Neural cell (in vitro differentiated cells): ENCODE data around the gene DNER. TPM values are rescaled to one million over a fixed set of nuclear protein-coding genes. Genes with fewer than 3 reads are reported as not detected.

Experiments used
- H2AFZ ChIP-seq: fragments of 200-600, 300-800 bp; sonication (generic), shearing (Covaris generic); 2 replicates; pipeline ENCODE4 v1.6.0; 2014; ENCODE audit warnings: low read depth, mild to moderate bottlenecking, antibody characterized with exemption, low read length, moderate library complexity
- H3F3A ChIP-seq: fragments of 200-600 bp; shearing (Covaris generic); 2 replicates; pipeline ENCODE4 v1.6.1; 2016; ENCODE audit warnings: mild to moderate bottlenecking, moderate library complexity, mixed read lengths, antibody characterized with exemption, low read length; ENCODE audit not compliant: insufficient read depth, poor library complexity, severe bottlenecking
- H3K27ac ChIP-seq: fragments of 200-600, 300-800 bp; sonication (generic), shearing (Covaris generic); 2 replicates; pipeline ENCODE4 v1.5.1; 2014; ENCODE audit warnings: mild to moderate bottlenecking, low read length, moderate library complexity
- H3K27me3 ChIP-seq: fragments of 300-800, 200-600 bp; sonication (generic), shearing (Covaris generic); 2 replicates; pipeline ENCODE4 v1.6.0; 2014; ENCODE audit warnings: mild to moderate bottlenecking, low read depth, low read length, moderate library complexity; ENCODE audit not compliant: insufficient read depth
- H3K36me3 ChIP-seq: fragments of 300-800, 200-600 bp; sonication (generic), shearing (Covaris generic); 2 replicates; pipeline ENCODE4 v1.5.1; 2014; ENCODE audit warnings: mild to moderate bottlenecking, antibody characterized with exemption, low read length, moderate library complexity; ENCODE audit not compliant: insufficient read depth
- H3K4me2 ChIP-seq: fragments of 300-800, 200-600 bp; sonication (generic), shearing (Covaris generic); 2 replicates; pipeline ENCODE4 v1.6.0; 2014; ENCODE audit warnings: mild to moderate bottlenecking, low read length
- H3K4me3 ChIP-seq: fragments of 300-800, 200-600 bp; sonication (generic), shearing (Covaris generic); 2 replicates; pipeline ENCODE4 v1.5.1; 2014; ENCODE audit warnings: mild to moderate bottlenecking, low read length, moderate library complexity
- H3K79me2 ChIP-seq: fragments of 200-600 bp; shearing (Covaris generic); replicated peaks from 2 replicates; pipeline ENCODE4 v1.6.0; 2014; ENCODE audit warnings: mild to moderate bottlenecking, low read length, moderate library complexity; ENCODE audit not compliant: insufficient read depth
- H3K9ac ChIP-seq: fragments of 300-800, 200-600 bp; sonication (generic), shearing (Covaris generic); 2 replicates; pipeline ENCODE4 v1.6.1; 2016; ENCODE audit warnings: mild to moderate bottlenecking, low read length, mixed read lengths
- H3K9me2 ChIP-seq: fragments of 200-600 bp; shearing (Covaris generic); 2 replicates; pipeline ENCODE4 v1.6.1; 2016; ENCODE audit warnings: mild to moderate bottlenecking, low read length, mixed read lengths; ENCODE audit not compliant: insufficient read depth
- H3K9me3 ChIP-seq: fragments of 200-600, 300-800 bp; sonication (generic), shearing (Covaris generic); 2 replicates; pipeline ENCODE4 v1.6.1; 2016; ENCODE audit warnings: mild to moderate bottlenecking, mixed run types, low read length, moderate library complexity, mixed read lengths
- H4K20me1 ChIP-seq: fragments of 200-600 bp; shearing (Covaris generic); 2 replicates; pipeline ENCODE4 v1.6.1; 2016; ENCODE audit warnings: mild to moderate bottlenecking, mixed run types; ENCODE audit not compliant: insufficient read depth
- EP300 ChIP-seq: fragments of 450-650 bp; conservative IDR thresholded peaks from 2 replicates; pipeline ENCODE4 v1.6.1; 2014; ENCODE audit warnings: antibody characterized with exemption, mild to moderate bottlenecking, moderate library complexity; ENCODE audit not compliant: poor library complexity, severe bottlenecking
- EZH2 ChIP-seq: fragments of 200-600, 300-800 bp; shearing (Covaris generic), sonication (generic); IDR thresholded peaks from 2 replicates; pipeline ENCODE4 v1.6.1; 2014; ENCODE audit warnings: antibody characterized with exemption, low read length, borderline replicate concordance, mild to moderate bottlenecking; ENCODE audit not compliant: insufficient read depth, poor library complexity, severe bottlenecking
- MXI1 ChIP-seq: fragments of 450-650 bp; conservative IDR thresholded peaks from 2 replicates; pipeline ENCODE4 v1.6.1; 2014; ENCODE audit warnings: antibody characterized with exemption, mild to moderate bottlenecking; ENCODE audit not compliant: poor library complexity, severe bottlenecking
- POLR2AphosphoS5 ChIP-seq: IDR thresholded peaks from 2 replicates; pipeline ENCODE4 v1.6.1; 2012
- RAD21 ChIP-seq: fragments of 450-650 bp; conservative IDR thresholded peaks from 2 replicates; pipeline ENCODE4 v1.6.1; 2014; ENCODE audit warnings: antibody characterized with exemption, mild to moderate bottlenecking, moderate library complexity
- SMC3 ChIP-seq: fragments of 450-650 bp; conservative IDR thresholded peaks from 2 replicates; pipeline ENCODE4 v1.6.1; 2014; ENCODE audit warnings: antibody characterized with exemption, mild to moderate bottlenecking, moderate library complexity; ENCODE audit not compliant: poor library complexity
- TAF1 ChIP-seq: IDR thresholded peaks from 2 replicates; pipeline ENCODE4 v1.6.1; 2012; ENCODE audit warnings: low read depth
- polyA plus RNA-seq: library from polyadenylated mRNA; depleted of rRNA; stranded (reverse); fragments of >200 nt; gene quantifications from 2 replicates; pipeline ENCODE4 v1.2.3, GENCODE V29; 2014
- TF ChIP-seq, protein P1 (sequence below): fragments of 450-650 bp; IDR thresholded peaks from 2 replicates; pipeline ENCODE4 v1.5.1; 2014; ENCODE audit warnings: antibody characterized with exemption, mild to moderate bottlenecking, moderate library complexity; ENCODE audit not compliant: poor library complexity, severe bottlenecking
- TF ChIP-seq, protein P2 (sequence below): IDR thresholded peaks from 2 replicates; pipeline ENCODE4 v1.6.1; 2012; ENCODE audit warnings: borderline replicate concordance

Gene DNER
- polyA plus RNA-seq, 1 donor from 2014 or later = 310 TPM

GRCh38 chr2:229388731-229389130 lies 325.6 kb downstream of the DNER start:
- Histone ChIP-seq H3K36me3 (peaks cover 4% of the 10 kb centered on the region), H3K79me2 (no peaks in the 10 kb centered on the region), H3F3A (no peaks in the 10 kb centered on the region), H3K27me3 (no peaks in the 10 kb centered on the region), H3K27ac (no peak overlapping the region), H3K9ac (no peak overlapping the region), H2AFZ (no peak overlapping the region), H3K4me3 (no peak overlapping the region), H3K4me2 (no peak overlapping the region), H3K9me3 (peaks cover 3% of the 10 kb centered on the region), H3K9me2 (no peaks in the 10 kb centered on the region), H4K20me1 (no peaks in the 10 kb centered on the region)
- TF ChIP-seq EP300 = no peak
- no peak for TF ChIP-seq MXI1
- no peak for TF ChIP-seq SMC3
- TF ChIP-seq TAF1 = no peak
- TF ChIP-seq, protein P1, sequence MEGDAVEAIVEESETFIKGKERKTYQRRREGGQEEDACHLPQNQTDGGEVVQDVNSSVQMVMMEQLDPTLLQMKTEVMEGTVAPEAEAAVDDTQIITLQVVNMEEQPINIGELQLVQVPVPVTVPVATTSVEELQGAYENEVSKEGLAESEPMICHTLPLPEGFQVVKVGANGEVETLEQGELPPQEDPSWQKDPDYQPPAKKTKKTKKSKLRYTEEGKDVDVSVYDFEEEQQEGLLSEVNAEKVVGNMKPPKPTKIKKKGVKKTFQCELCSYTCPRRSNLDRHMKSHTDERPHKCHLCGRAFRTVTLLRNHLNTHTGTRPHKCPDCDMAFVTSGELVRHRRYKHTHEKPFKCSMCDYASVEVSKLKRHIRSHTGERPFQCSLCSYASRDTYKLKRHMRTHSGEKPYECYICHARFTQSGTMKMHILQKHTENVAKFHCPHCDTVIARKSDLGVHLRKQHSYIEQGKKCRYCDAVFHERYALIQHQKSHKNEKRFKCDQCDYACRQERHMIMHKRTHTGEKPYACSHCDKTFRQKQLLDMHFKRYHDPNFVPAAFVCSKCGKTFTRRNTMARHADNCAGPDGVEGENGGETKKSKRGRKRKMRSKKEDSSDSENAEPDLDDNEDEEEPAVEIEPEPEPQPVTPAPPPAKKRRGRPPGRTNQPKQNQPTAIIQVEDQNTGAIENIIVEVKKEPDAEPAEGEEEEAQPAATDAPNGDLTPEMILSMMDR = no peak
- no peak for TF ChIP-seq EZH2
- TF ChIP-seq POLR2AphosphoS5 = no peak
- TF ChIP-seq, protein P2, sequence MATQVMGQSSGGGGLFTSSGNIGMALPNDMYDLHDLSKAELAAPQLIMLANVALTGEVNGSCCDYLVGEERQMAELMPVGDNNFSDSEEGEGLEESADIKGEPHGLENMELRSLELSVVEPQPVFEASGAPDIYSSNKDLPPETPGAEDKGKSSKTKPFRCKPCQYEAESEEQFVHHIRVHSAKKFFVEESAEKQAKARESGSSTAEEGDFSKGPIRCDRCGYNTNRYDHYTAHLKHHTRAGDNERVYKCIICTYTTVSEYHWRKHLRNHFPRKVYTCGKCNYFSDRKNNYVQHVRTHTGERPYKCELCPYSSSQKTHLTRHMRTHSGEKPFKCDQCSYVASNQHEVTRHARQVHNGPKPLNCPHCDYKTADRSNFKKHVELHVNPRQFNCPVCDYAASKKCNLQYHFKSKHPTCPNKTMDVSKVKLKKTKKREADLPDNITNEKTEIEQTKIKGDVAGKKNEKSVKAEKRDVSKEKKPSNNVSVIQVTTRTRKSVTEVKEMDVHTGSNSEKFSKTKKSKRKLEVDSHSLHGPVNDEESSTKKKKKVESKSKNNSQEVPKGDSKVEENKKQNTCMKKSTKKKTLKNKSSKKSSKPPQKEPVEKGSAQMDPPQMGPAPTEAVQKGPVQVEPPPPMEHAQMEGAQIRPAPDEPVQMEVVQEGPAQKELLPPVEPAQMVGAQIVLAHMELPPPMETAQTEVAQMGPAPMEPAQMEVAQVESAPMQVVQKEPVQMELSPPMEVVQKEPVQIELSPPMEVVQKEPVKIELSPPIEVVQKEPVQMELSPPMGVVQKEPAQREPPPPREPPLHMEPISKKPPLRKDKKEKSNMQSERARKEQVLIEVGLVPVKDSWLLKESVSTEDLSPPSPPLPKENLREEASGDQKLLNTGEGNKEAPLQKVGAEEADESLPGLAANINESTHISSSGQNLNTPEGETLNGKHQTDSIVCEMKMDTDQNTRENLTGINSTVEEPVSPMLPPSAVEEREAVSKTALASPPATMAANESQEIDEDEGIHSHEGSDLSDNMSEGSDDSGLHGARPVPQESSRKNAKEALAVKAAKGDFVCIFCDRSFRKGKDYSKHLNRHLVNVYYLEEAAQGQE = no peak
- no peak for TF ChIP-seq RAD21

DNA sequence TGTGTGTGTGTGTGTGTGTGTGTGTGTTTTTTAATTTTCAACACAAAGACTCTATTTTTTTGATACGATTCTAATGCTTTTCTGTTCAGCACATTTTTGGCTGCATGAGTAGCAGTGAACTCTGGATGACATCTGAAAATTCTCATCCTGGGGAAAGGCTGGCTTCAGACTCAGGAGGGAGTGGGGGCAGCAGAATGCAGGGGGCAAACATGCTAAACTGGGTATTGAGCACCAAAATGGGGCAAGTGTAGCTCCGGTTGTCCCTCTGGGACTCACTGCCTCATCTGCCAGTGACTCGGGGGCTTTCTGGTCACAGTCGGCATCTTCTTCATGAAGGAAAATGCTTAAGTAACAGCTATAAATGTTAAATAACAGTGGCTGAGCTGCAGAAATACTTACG lies 326.5 kb downstream of the DNER start:
- Histone ChIP-seq H2AFZ (no peak overlapping the region), H3K27me3 (no peaks in the 10 kb centered on the region), H3K36me3 (peaks cover 4% of the 10 kb centered on the region), H3F3A (no peaks in the 10 kb centered on the region), H3K9me2 (no peaks in the 10 kb centered on the region), H3K9ac (no peak overlapping the region), H3K79me2 (no peaks in the 10 kb centered on the region), H3K27ac (no peak overlapping the region), H3K4me2 (no peak overlapping the region), H3K9me3 (peaks cover 3% of the 10 kb centered on the region), H3K4me3 (no peak overlapping the region), H4K20me1 (no peaks in the 10 kb centered on the region)
- TF ChIP-seq, protein P2 = no peak
- TF ChIP-seq TAF1 (no peak), POLR2AphosphoS5 (no peak), SMC3 (no peak), MXI1 (no peak), EZH2 (no peak), EP300 (no peak), RAD21 (no peak)
- TF ChIP-seq, protein P1 = no peak
